Measurements from ENCODE around the gene MUC5B.

Gene MUC5B

GRCh38 chr11:1303126-1303821 is 80.4 kb downstream of the MUC5B start:
- no peak for DNase-seq

DNA sequence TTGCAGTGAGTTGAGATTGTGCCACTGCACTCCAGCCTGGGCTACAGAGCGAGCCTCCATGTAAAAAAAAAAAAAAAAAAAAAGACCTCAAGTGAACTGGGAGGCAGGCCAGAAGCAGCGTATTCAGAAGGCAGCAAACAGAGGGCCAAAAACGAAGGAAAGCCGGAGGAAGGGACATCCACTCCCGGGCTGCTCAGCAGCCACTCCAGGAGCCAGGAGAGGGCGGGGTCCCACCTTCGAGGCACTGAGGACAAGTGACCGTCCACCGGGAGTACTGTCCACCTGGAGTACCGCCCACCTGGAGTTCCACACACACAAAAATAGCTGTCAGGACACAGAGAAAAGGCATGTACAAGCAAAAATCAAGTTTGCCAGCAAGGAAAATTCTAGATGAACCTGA is 81.1 kb downstream of the MUC5B start:
- no peak for DNase-seq

GRCh38 chr11:1304380-1304779 is 81.5 kb downstream of the MUC5B start:
- no peak for DNase-seq

DNA sequence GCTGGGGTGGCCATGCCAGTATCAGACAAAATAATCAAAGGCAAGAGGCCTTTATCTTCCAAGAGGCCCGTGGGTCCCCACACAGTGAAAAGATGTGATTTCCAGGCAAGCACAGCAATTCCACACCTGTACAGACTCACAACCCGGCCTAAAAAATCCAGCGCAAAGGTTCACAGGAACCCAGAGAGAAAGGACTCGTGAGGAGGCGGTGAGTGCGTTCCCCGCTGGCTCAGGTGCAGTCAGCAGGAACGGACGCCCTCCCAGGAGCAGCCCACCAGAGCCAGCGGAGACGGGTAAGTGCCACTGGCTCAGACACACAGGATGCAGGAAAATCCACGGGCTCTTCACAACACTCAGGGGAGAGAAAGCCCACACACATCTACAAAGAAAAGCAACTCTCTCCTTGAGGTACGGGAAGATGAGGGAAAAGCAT is 82.2 kb downstream of the MUC5B start:
- DNase-seq: no peak

DNA sequence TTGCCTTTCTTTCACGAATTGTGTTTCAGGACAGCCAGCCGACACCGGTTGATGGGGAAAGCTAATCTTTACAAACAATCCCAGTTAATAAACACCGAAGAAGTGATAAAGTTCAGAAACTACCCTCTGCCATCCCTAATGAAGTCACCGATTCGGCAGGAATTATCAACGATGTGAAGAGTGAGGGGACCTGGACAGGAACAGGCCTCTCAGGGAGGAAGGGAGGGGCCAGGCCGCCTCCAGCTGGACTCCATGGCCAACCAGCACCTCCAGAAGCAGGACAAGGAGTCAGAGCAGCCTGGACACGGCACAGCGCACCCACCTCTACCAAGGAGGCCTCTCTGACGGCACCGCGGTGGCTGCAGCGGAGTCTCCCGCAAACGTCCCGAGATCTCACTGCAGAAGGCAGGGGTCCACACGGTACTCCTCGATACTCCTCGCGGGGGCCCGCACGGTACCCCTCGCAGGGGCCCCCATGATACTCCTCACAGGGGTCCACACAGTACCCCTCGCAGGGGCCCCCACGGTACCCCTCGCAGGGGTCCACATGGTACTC is 82.7 kb downstream of the MUC5B start:
- DNase-seq: no peak

- DNase-seq: no peak
Measured at GRCh38 chr11:1306186-1307162, 83.6 kb downstream of the MUC5B start.

DNA sequence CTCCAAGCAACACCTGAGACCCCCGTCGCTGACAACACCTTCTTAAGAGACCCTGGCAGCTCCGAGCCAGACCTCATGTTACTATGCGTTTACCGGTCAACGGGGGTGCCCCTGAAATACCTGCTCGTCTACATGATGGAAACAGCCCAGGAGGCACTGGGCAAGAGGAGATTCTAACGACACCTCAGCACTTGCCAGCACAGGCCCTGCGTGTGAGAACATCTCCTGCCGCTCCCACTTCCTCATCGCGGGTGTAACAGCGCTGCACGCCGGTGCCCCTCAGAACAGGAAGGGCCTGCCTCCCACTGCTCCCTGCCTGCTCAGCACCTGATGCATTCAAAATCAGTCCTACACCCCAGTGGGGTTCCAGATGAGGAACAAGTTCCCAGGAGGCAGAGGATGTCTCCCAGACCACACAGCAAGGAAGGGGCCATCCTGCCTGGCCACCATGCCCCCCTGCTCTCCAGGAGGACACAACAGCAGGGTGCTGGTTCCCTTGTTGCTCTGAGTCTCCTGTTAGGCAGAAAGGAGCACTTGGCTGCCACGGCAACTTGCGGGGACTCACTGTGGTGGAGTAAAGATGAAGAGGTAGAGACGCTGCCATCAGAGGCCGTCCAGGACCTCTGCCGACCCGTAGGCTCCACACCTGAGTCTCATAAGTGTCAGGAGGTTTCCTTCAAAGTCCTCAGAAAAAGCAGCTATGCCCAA is 84.5 kb downstream of the MUC5B start:
- DNase-seq: no peak

DNA sequence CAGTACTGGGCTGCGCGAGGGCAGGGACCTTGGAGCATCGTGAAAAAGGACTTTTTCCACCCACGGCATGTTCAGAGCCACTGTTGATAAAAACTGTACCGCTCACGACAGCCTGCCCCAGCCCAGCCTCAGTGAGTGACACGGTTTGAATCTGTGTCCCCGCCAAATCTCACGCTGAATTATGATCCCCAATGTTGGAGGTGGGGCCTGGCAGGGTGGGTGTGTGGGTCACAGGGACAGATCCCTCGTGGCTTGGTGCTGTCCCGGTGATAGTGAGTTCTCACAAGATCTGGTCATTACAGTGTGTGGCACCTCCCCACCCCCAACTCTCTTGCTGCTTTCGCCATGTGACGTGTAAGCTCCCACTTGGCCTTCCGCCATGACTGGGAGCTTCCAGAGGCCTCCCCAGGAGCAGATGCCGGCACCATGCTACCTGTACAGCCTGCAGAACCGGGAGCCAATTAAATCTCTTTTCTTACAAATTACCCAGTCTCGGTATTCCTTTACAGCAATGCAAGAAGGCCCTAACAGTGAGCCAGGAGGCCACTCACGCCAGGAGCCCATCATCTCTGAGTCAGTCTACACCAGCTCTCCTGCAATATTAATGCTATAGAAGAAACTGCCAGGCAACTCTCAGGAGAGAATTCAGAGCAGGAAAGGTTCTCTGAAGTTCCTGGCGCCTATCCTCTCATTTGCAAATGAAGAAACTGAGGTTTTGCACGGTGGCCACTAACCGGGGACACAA is 85.3 kb downstream of the MUC5B start:
- DNase-seq: no peak

GRCh38 chr11:1308743-1309497 is 86.1 kb downstream of the MUC5B start:
- DNase-seq: no peak

GRCh38 chr11:1309498-1310317 is 86.8 kb downstream of the MUC5B start, which contains the start of gene TOLLIP:
TOLLIP (minus strand) TSS chr11:1309632; CDS start chr11:1309498, 134 bp downstream.
- peak; percentile 51 for DNase-seq

DNA sequence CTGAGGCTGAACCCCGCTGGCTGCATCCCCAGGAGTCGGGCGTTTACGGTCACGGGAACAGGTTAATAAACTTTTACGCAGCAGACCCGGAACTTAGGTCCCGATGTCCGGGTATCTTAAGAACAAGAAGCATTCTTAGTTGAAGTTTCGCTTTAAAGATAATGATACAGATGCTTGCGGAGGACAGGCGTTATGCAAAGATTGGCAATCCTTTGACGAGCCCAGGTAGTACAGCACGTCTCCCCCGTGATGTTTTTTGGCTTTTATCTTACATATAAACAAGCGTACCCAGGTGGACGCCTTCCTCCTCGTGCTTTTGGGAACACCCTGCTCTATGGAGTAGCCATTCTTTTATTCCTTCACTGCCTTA is 87.4 kb downstream of the MUC5B start:
- DNase-seq: no peak

GRCh38 chr11:1310772-1311468 is 88.1 kb downstream of the MUC5B start:
- DNase-seq: no peak

Measured in DMS79 treated with DMSO at 0.1 percent for 48 hours (cell line).